ENCODE results near the gene HOXD10.

GRCh38 chr2:176167398-176167797 is 50.8 kb downstream of the HOXD10 start:
- TF ChIP-seq CTCF (IDR thresholded peaks at IDR 0.05; ENCODE audit: low read depth, low read length): no peak
- TF ChIP-seq EZH2phosphoT487 (IDR thresholded peaks at IDR 0.05; ENCODE audit: low read depth): no peak

Measured in OCI-LY3 (cell line).